Measurements from ENCODE around the gene PAX2. TPM values are rescaled to one million over a fixed set of nuclear protein-coding genes. Genes with fewer than 3 reads are reported as not detected.
A peak's percentile ranks its signal among the peaks of the same experiment; 100 is the strongest.

The PAX2 gene
- total RNA-seq, 1 experiment from 2014 or later = 0.45 TPM

GRCh38 chr10:100741378-100742075 lies 3.9 kb upstream of the PAX2 start:
- ChIA-PET CTCF (interaction anchor here (0.6 to 2.2 kb wide), 5 partner anchors 17 to 179 kb away, joined by 3 to 9 read pairs (median 3); no protein-coding TSS in a partner anchor), POLR2A (interaction anchor here (0.6 kb wide), 1 partner anchor 179 kb away, joined by 5 read pairs; no protein-coding TSS in a partner anchor)
- Histone ChIP-seq H3K27me3 (replicated peaks; ENCODE audit: control insufficient read depth, insufficient read depth, low read length) (peaks cover 6% of the 10 kb centered on the region), H3K4me3 (ENCODE audit: low read depth, low read length) (no peak overlapping the region), H3K36me3 (ENCODE audit: control insufficient read depth, insufficient read depth, low read length) (no peaks in the 10 kb centered on the region), H3K4me1 (peaks cover 33% of the 10 kb centered on the region), H3K9me3 (no peaks in the 10 kb centered on the region)
- no peak for TF ChIP-seq CTCF (IDR thresholded peaks at IDR 0.05; ENCODE audit: insufficient read depth in 1 of 2, low read depth in 1 of 2, low read length in 1 of 2, severe bottlenecking in 1 of 2, unreplicated experiment in 1 of 2)
- no peaks in the 10 kb centered on the region for H3K9me3 Mint-ChIP-seq (ENCODE audit: unreplicated experiment)
- peaks cover 8% of the 10 kb centered on the region for H3K36me3 Mint-ChIP-seq (ENCODE audit: insufficient read depth, unreplicated experiment)
- no TSS peak for BruUV-seq (replicated peaks)
- H3K27me3 Mint-ChIP-seq (ENCODE audit: insufficient read depth, unreplicated experiment) = peaks cover 15% of the 10 kb centered on the region
- intact Hi-C loops (cut with micrococcal nuclease; ENCODE audit: unreplicated experiment) = loop anchor here (2.0 kb wide), 1 partner anchor 137 kb away; no protein-coding TSS in a partner anchor
- no peak for DNase-seq
- peaks cover 30% of the 10 kb centered on the region for H3K4me1 Mint-ChIP-seq (ENCODE audit: low read depth, unreplicated experiment)
- no peak overlapping the region for H3K4me3 Mint-ChIP-seq (ENCODE audit: unreplicated experiment)
- no peak overlapping the region for H3K27ac Mint-ChIP-seq (ENCODE audit: unreplicated experiment)

DNA sequence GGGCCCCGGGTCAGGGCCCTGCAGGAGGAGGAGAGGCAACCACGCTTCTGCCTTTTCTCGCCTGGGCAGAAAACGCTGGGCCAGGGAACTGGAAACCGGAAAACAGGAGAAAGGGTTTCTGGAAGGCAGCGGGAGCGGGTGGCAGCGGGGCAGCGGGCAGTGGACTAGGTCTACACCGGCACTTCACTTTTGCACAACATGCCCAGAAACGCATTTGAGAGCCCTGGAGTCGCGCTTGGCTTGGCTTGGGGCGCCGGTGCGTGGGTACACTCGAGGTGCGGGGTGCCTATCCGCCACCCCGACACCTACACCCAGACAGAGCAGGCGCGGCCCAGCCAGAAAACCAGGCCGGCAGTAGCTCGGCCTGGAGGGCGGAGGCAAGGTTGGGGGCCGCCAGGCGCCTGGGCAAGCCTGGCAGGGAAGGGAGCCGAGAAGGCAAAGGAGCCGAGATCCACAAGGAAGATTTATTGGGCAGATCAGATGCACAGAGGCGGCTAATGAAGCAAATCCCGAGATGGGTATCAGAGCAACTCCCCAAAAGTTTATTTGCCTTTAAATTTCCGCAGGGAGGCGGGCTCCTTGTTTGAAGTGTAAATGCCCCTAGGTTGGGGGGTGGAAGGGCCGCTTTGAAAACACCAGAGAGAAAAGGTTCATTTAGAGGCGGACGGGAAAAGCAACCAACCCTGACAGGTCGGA lies 3.2 kb upstream of the PAX2 start:
- POLR2A ChIA-PET = no interaction called here
- TF ChIP-seq CTCF (IDR thresholded peaks at IDR 0.05; ENCODE audit: insufficient read depth in 1 of 2, low read depth in 1 of 2, low read length in 1 of 2, severe bottlenecking in 1 of 2, unreplicated experiment in 1 of 2) = no peak
- Mint-ChIP-seq H3K4me1 (ENCODE audit: low read depth, unreplicated experiment) (peaks cover 27% of the 10 kb centered on the region), H3K36me3 (ENCODE audit: insufficient read depth, unreplicated experiment) (peaks cover 8% of the 10 kb centered on the region), H3K27me3 (ENCODE audit: insufficient read depth, unreplicated experiment) (peaks cover 21% of the 10 kb centered on the region), H3K27ac (ENCODE audit: unreplicated experiment) (no peak overlapping the region), H3K9me3 (ENCODE audit: unreplicated experiment) (no peaks in the 10 kb centered on the region), H3K4me3 (ENCODE audit: unreplicated experiment) (no peak overlapping the region)
- CTCF ChIA-PET = interaction anchor here (0.6 to 3.9 kb wide), 6 partner anchors 18 to 179 kb away, joined by 3 to 62 read pairs (median 6); no protein-coding TSS in a partner anchor
- H3K4me1 ChIP-seq = peaks cover 33% of the 10 kb centered on the region
- no peaks in the 10 kb centered on the region for H3K9me3 ChIP-seq
- H3K4me3 ChIP-seq (ENCODE audit: low read depth, low read length) = no peak overlapping the region
- intact Hi-C loops (cut with micrococcal nuclease; ENCODE audit: unreplicated experiment) = loop anchor here (2.0 kb wide), 1 partner anchor 137 kb away; no protein-coding TSS in a partner anchor
- H3K36me3 ChIP-seq (ENCODE audit: control insufficient read depth, insufficient read depth, low read length) = no peaks in the 10 kb centered on the region
- DNase-seq = no peak
- BruUV-seq (replicated peaks) = no TSS peak
- peaks cover 6% of the 10 kb centered on the region for H3K27me3 ChIP-seq (replicated peaks; ENCODE audit: control insufficient read depth, insufficient read depth, low read length)

GRCh38 chr10:100742936-100743335 lies 2.4 kb upstream of the PAX2 start:
- CTCF ChIA-PET = interaction anchor here (0.6 to 3.9 kb wide), 17 partner anchors 10 to 271 kb away, joined by 3 to 62 read pairs (median 3); partner anchors contain the start of gene HIF1AN
- H3K9me3 ChIP-seq = no peaks in the 10 kb centered on the region
- DNase-seq = no peak
- H3K4me1 Mint-ChIP-seq (ENCODE audit: low read depth, unreplicated experiment) = peaks cover 26% of the 10 kb centered on the region
- BruUV-seq (replicated peaks) = no TSS peak
- no peaks in the 10 kb centered on the region for H3K36me3 ChIP-seq (ENCODE audit: control insufficient read depth, insufficient read depth, low read length)
- no peak for TF ChIP-seq CTCF (IDR thresholded peaks at IDR 0.05; ENCODE audit: insufficient read depth in 1 of 2, low read depth in 1 of 2, low read length in 1 of 2, severe bottlenecking in 1 of 2, unreplicated experiment in 1 of 2)
- no peaks in the 10 kb centered on the region for H3K9me3 Mint-ChIP-seq (ENCODE audit: unreplicated experiment)
- peak overlapping the region; percentile 14 for H3K4me3 Mint-ChIP-seq (ENCODE audit: unreplicated experiment)
- POLR2A ChIA-PET = no interaction called here
- intact Hi-C loops (cut with micrococcal nuclease; ENCODE audit: unreplicated experiment) = loop anchor here (1.0 to 2.0 kb wide), 4 partner anchors 14 to 181 kb away; no protein-coding TSS in a partner anchor
- peaks cover 33% of the 10 kb centered on the region for H3K4me1 ChIP-seq
- H3K27me3 Mint-ChIP-seq (ENCODE audit: insufficient read depth, unreplicated experiment) = peaks cover 23% of the 10 kb centered on the region
- peaks cover 8% of the 10 kb centered on the region for H3K36me3 Mint-ChIP-seq (ENCODE audit: insufficient read depth, unreplicated experiment)
- H3K27me3 ChIP-seq (replicated peaks; ENCODE audit: control insufficient read depth, insufficient read depth, low read length) = peaks cover 6% of the 10 kb centered on the region
- H3K27ac Mint-ChIP-seq (ENCODE audit: unreplicated experiment) = no peak overlapping the region
- H3K4me3 ChIP-seq (ENCODE audit: low read depth, low read length) = no peak overlapping the region

Measured in Caco-2 (cell line).